K562 (cell line): ENCODE data around the gene CPA2. TPM values are rescaled to one million over a fixed set of nuclear protein-coding genes. Genes with fewer than 3 reads are reported as not detected.

Source experiments
- HNRNPL ChIP-seq: fragments of 200-400 bp; formaldehyde crosslinking; IDR thresholded peaks from 2 replicates; pipeline ENCODE4 v1.6.1; 2017; ENCODE audit warnings: low read depth, mild to moderate bottlenecking, low read length
- ZNF134 ChIP-seq: fragments of 250-450 bp; sonication (Bioruptor Pico); conservative IDR thresholded peaks from 2 replicates; pipeline ENCODE4 v1.4.0; 2020
- polyA plus RNA-seq, 8 experiments: library from polyadenylated mRNA; depleted of rRNA in 4 of 8; stranded (reverse) in 5 of 8; unstranded in 3 of 8; fragments of >200 nt; fragmentation: Nextera tagmentation in 2 of 8; fragmentation: Illumina TruSeq in 1 of 8; extraction: Ambion mirVana in 2 of 8; extraction: Trizol in 1 of 8; gene quantifications; 2 replicates each; pipeline versions ENCODE4 v1.2.1 to v1.2.3, GENCODE V29; 2011 to 2014; ENCODE audit warnings: inconsistent platforms in 1 of 8, missing spikeins in 1 of 8
- total RNA-seq, 7 experiments: library from RNA; depleted of rRNA in 6 of 7; stranded (reverse); fragments of >200 nt in 6 of 7; fragmentation: Illumina TruSeq in 2 of 7; extraction: Trizol in 2 of 7; gene quantifications; 2 replicates each; pipeline versions ENCODE4 v1.2.1 to v1.2.3, GENCODE V29; 2011 to 2021; ENCODE audit warnings: low replicate concordance in 1 of 7
- TF ChIP-seq, protein P1 (sequence below), 2 experiments: fragments of 450-650 bp; IDR thresholded peaks; 2 replicates each; pipeline ENCODE4 v1.6.1; 2016; ENCODE audit warnings: mild to moderate bottlenecking in 2 of 2, borderline replicate concordance in 1 of 2, low read depth in 1 of 2, moderate library complexity in 1 of 2
- TF ChIP-seq, protein P2 (sequence below): fragments of 450-650 bp; IDR thresholded peaks from 2 replicates; pipeline ENCODE4 v1.6.1; 2018; ENCODE audit warnings: mild to moderate bottlenecking, low read depth; ENCODE audit not compliant: partially characterized antibody

The CPA2 gene
- total and polyA plus RNA-seq, 9 of the 15 experiments (the other 6 are each of a cell fraction or from before 2014, with no cell fraction given), result 0.04 to 0.84 (median 0.09) TPM; not detected in 4

DNA sequence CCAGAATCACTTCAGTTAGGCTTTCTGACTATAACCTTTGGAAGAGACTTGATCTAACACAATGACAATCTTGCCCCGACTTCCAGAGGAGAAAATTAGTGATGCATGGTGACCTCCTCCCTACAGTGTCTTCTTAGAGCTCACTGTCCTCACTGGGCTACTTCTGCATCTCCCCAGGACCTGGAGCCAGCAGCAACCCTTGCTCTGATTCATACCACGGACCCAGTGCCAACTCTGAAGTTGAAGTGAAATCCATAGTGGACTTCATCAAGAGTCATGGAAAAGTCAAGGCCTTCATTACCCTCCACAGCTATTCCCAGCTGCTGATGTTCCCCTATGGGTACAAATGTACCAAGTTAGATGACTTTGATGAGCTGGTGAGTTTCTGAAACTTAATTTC is 12.6 kb downstream of the CPA2 start (continued):
- TF ChIP-seq, protein P1, sequence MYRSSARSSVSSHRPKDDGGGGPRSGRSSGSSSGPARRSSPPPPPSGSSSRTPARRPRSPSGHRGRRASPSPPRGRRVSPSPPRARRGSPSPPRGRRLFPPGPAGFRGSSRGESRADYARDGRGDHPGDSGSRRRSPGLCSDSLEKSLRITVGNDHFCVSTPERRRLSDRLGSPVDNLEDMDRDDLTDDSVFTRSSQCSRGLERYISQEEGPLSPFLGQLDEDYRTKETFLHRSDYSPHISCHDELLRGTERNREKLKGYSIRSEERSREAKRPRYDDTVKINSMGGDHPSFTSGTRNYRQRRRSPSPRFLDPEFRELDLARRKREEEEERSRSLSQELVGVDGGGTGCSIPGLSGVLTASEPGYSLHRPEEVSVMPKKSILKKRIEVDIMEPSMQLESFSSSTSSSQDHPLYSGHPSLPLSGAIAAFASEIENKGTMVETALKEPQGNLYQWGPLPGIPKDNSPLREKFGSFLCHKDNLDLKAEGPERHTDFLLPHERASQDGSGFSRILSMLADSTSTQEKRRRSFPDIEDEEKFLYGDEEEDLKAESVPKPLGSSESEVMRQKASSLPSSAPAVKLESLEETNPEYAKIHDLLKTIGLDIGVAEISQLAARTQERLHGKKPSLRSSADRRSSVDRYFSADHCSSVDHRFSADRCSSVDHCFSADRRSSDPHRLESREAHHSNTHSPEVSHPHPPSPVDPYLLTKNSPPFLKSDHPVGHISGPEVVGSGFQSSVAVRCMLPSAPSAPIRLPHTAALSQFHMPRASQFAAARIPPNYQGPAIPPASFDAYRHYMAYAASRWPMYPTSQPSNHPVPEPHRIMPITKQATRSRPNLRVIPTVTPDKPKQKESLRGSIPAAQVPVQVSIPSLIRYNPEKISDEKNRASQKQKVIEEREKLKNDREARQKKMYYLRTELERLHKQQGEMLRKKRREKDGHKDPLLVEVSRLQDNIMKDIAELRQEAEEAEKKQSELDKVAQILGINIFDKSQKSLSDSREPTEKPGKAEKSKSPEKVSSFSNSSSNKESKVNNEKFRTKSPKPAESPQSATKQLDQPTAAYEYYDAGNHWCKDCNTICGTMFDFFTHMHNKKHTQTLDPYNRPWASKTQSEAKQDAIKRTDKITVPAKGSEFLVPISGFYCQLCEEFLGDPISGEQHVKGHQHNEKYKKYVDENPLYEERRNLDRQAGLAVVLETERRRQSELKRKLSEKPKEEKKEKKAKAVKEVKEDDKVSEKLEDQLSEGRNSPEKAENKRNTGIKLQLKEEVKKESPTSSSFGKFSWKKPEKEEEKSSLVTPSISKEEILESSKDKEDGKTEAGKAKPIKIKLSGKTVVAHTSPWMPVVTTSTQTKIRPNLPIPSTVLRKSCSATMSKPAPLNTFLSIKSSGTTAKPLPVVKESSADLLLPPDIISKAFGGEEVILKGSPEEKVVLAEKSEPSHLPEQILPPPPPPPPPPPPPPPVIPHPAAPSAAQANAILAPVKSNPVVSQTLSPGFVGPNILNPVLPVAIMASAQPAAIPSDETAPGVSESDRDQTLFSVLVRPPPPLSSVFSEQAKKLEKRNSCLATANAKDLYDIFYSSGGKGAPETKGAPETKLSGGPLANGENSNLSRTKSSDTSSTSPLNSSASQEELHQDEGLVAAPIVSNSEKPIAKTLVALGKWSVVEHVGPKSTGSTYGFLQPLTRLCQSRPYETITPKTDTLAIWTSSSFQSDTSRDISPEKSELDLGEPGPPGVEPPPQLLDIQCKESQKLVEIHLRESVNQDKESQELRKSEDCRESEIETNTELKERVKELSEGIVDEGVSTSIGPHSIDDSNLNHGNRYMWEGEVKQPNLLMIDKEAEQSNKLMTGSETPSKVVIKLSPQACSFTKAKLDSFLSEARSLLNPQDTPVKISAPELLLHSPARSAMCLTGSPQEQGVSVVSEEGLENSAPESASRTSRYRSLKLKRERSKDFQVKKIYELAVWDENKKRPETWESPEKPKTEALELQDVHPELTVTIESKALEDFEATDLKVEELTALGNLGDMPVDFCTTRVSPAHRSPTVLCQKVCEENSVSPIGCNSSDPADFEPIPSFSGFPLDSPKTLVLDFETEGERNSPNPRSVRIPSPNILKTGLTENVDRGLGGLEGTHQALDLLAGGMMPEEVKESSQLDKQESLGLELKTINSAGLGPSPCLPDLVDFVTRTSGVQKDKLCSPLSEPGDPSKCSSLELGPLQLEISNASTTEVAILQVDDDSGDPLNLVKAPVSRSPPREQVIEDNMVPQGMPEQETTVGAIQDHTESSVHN (IDR thresholded peaks at IDR 0.05; ENCODE audit: borderline replicate concordance in 1 of 2, low read depth in 1 of 2), result no peak
- TF ChIP-seq, protein P2, sequence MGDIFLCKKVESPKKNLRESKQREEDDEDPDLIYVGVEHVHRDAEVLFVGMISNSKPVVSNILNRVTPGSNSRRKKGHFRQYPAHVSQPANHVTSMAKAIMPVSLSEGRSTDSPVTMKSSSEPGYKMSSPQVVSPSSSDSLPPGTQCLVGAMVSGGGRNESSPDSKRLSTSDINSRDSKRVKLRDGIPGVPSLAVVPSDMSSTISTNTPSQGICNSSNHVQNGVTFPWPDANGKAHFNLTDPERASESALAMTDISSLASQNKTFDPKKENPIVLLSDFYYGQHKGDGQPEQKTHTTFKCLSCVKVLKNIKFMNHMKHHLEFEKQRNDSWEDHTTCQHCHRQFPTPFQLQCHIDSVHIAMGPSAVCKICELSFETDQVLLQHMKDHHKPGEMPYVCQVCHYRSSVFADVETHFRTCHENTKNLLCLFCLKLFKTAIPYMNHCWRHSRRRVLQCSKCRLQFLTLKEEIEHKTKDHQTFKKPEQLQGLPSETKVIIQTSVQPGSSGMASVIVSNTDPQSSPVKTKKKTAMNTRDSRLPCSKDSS, result no peak
- TF ChIP-seq HNRNPL (no peak), ZNF134 (CRISPR knock-in tag) (no peak)
